PFSK-1 (cell line): ENCODE data around the gene SSR2.

Source experiments
- FOXP2 ChIP-seq: optimal IDR thresholded peaks from 2 replicates; pipeline ENCODE3; 2011; ENCODE audit warnings: borderline replicate concordance, control low read depth, inconsistent platforms; ENCODE audit not compliant: insufficient read depth; ENCODE audit errors: extremely low read length, extremely low read depth
- POLR2AphosphoS5 ChIP-seq: IDR thresholded peaks from 2 replicates; pipeline ENCODE4 v1.6.1; 2012; ENCODE audit warnings: low read depth, mild to moderate bottlenecking, control low read depth, low read length, moderate library complexity
- SIN3A ChIP-seq: IDR thresholded peaks from 2 replicates; pipeline ENCODE4 v1.6.1; 2012; ENCODE audit warnings: mild to moderate bottlenecking, low read length, moderate library complexity, borderline replicate concordance; ENCODE audit not compliant: insufficient read depth
- TAF1 ChIP-seq: IDR thresholded peaks from 2 replicates; pipeline ENCODE4 v1.6.1; 2012; ENCODE audit warnings: low read length, control low read depth, borderline replicate concordance; ENCODE audit not compliant: insufficient read depth

DNA sequence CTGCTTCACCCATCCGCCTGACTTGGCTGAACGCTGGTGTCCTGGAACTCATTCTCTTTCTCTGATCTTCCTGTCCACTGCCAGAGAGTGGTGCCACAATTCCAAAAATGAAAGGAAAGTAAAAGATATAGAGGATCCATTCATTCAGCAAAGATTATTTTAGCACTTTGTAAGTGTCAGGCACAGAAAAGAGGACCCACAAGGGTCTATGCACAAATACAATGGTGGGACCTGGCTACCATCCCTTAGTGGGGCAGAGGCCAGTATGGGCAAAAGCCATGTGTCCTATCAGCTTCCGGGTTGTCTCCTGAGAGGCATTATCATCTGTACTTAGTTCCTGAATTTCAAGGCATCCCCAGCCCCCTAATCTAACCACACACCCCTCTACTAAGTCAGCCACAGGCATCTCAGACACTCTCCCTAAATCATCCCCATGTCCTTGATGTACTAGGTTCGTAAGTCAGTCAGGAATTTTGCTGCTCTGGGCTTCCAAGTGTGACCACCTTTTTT lies 19.0 kb downstream of the SSR2 start:
- TF ChIP-seq POLR2AphosphoS5 = no peak
- no peak for TF ChIP-seq TAF1
- no peak for TF ChIP-seq SIN3A
- no peak for TF ChIP-seq FOXP2
